Neural cell (in vitro differentiated cells): ENCODE measurements around the gene LEF1.

Experiments
- CTCF ChIP-seq: fragments of 450-650 bp; IDR thresholded peaks from 2 replicates; pipeline ENCODE4 v1.5.1; 2014; ENCODE audit warnings: antibody characterized with exemption, mild to moderate bottlenecking, moderate library complexity; ENCODE audit not compliant: poor library complexity, severe bottlenecking
- EP300 ChIP-seq: fragments of 450-650 bp; conservative IDR thresholded peaks from 2 replicates; pipeline ENCODE4 v1.6.1; 2014; ENCODE audit warnings: antibody characterized with exemption, mild to moderate bottlenecking, moderate library complexity; ENCODE audit not compliant: poor library complexity, severe bottlenecking
- EZH2 ChIP-seq: fragments of 200-600, 300-800 bp; shearing (Covaris generic), sonication (generic); IDR thresholded peaks from 2 replicates; pipeline ENCODE4 v1.6.1; 2014; ENCODE audit warnings: antibody characterized with exemption, low read length, borderline replicate concordance, mild to moderate bottlenecking; ENCODE audit not compliant: insufficient read depth, poor library complexity, severe bottlenecking
- POLR2AphosphoS5 ChIP-seq: IDR thresholded peaks from 2 replicates; pipeline ENCODE4 v1.6.1; 2012
- TAF1 ChIP-seq: IDR thresholded peaks from 2 replicates; pipeline ENCODE4 v1.6.1; 2012; ENCODE audit warnings: low read depth

- no peak for TF ChIP-seq CTCF
- TF ChIP-seq TAF1: no peak
- no peak for TF ChIP-seq EZH2
- TF ChIP-seq POLR2AphosphoS5: no peak
- no peak for TF ChIP-seq EP300
Measured at GRCh38 chr4:108099838-108100237, 68.9 kb downstream of the LEF1 start.
